Fibroblast of mammary gland (primary cell): ENCODE measurements around the gene CSTPP1.

Experiments
- DNase-seq: peaks from one replicate; pipeline ENCODE4 v3.0.0-alpha.2; 2010; ENCODE audit warnings: low read depth
- H3K4me3 ChIP-seq: 2 replicates; pipeline ENCODE4 v1.5.1; 2011; ENCODE audit warnings: low read depth, mild to moderate bottlenecking, low read length, moderate library complexity; ENCODE audit not compliant: control insufficient read depth
- CTCF ChIP-seq: conservative IDR thresholded peaks from 2 replicates; pipeline ENCODE4 v1.5.1; 2011; ENCODE audit warnings: low read depth, low read length, inconsistent platforms; ENCODE audit not compliant: control insufficient read depth, insufficient read depth

The CSTPP1 gene

GRCh38 chr11:46892838-46893237 is 43.7 kb upstream of the CSTPP1 start:
- no peak overlapping the region for H3K4me3 ChIP-seq
- TF ChIP-seq CTCF = no peak
- DNase-seq = no peak

- TF ChIP-seq CTCF = no peak
- DNase-seq = no peak
- H3K4me3 ChIP-seq = no peak overlapping the region
Measured at GRCh38 chr11:46894506-46894905, 42.1 kb upstream of the CSTPP1 start.

- H3K4me3 ChIP-seq = no peak overlapping the region
- no peak for DNase-seq
- no peak for TF ChIP-seq CTCF
Measured at GRCh38 chr11:46894961-46895360, 41.6 kb upstream of the CSTPP1 start.

- no peak overlapping the region for H3K4me3 ChIP-seq
- TF ChIP-seq CTCF = no peak
- no peak for DNase-seq
Measured at GRCh38 chr11:46895821-46896220, 40.7 kb upstream of the CSTPP1 start.

GRCh38 chr11:46896719-46897406 is 39.7 kb upstream of the CSTPP1 start:
- no peak overlapping the region for H3K4me3 ChIP-seq
- peak; percentile 49 for DNase-seq
- peak; percentile 18 for TF ChIP-seq CTCF

GRCh38 chr11:46898396-46899095 is 38.0 kb upstream of the CSTPP1 start:
- DNase-seq = no peak
- H3K4me3 ChIP-seq = no peak overlapping the region
- TF ChIP-seq CTCF = no peak

- TF ChIP-seq CTCF = no peak
- no peak for DNase-seq
- H3K4me3 ChIP-seq = no peak overlapping the region
Measured at GRCh38 chr11:46899501-46900025, 37.0 kb upstream of the CSTPP1 start.
